A549 treated with AZD2906 at 1 μM for 4 hours (cell line): ENCODE data around the gene VN1R2. TPM values are rescaled to one million over a fixed set of nuclear protein-coding genes. Genes with fewer than 3 reads are reported as not detected.

Experiments used
- total RNA-seq: library from RNA; stranded (reverse); fragments of 200-300 nt; extraction: Qiagen RNA extraction; gene quantifications from 5 replicates; pipeline ENCODE4 v1.2.3, GENCODE V29; 2022

The VN1R2 gene
- total RNA-seq = not detected in 5 replicates

GRCh38 chr19:53257715-53258342 is at the start of gene VN1R2:
TSS of gene VN1R2 (plus strand) at chr19:53258292. CDS start at chr19:53258376, 84 bp downstream.

GRCh38 chr19:53254411-53255341 is 3.4 kb upstream of the VN1R2 start, which contains the start of gene ZNF677:
TSS of gene ZNF677 (minus strand) at chr19:53254873. CDS start at chr19:53251550, 3,323 bp downstream.

GRCh38 chr19:53267623-53268022 is 9.5 kb downstream of the VN1R2 start, which contains the start of gene VN1R4:
TSS of gene VN1R4 (minus strand) at chr19:53267723. CDS start at chr19:53267665, 58 bp downstream.

Other genes starting within 250 kb of the VN1R2 start
- gene ERVV-1, start 244.4 kb upstream of the VN1R2 start, total RNA-seq = 0.03 TPM in 1 of 5 replicates, not detected in the others
- gene ERVV-2, start 213.6 kb upstream of the VN1R2 start, total RNA-seq = not detected in 5 replicates
- 6.6 to 9.2 TPM (median 6.9 TPM) in 5 replicates for gene ZNF160, start 154.9 kb upstream of the VN1R2 start, total RNA-seq
- not detected in 5 replicates for gene ZNF415, start 125.4 kb upstream of the VN1R2 start, total RNA-seq
- not detected in 5 replicates for gene ZNF347, start 99.2 kb upstream of the VN1R2 start, total RNA-seq
- gene ZNF665, start 64.9 kb upstream of the VN1R2 start, total RNA-seq = not detected in 5 replicates
- not detected in 5 replicates for gene ZNF677, start 3.4 kb upstream of the VN1R2 start, total RNA-seq
- gene VN1R4, start 9.4 kb downstream of the VN1R2 start, total RNA-seq = not detected in 5 replicates
- gene ZNF845, start 75.5 kb downstream of the VN1R2 start, total RNA-seq = 2.6 to 4.4 TPM (median 3.4 TPM) in 5 replicates
- gene ZNF525, start 107.4 kb downstream of the VN1R2 start, total RNA-seq = 0.14 to 0.43 TPM (median 0.22 TPM) in 5 replicates
- gene ZNF765, start 136.9 kb downstream of the VN1R2 start, total RNA-seq = 3.2 to 5.7 TPM (median 3.5 TPM) in 5 replicates
- 6.8 to 7.8 TPM (median 6.9 TPM) in 5 replicates for gene ZNF761, start 173.7 kb downstream of the VN1R2 start, total RNA-seq
- 0.16 to 0.32 TPM (median 0.19 TPM) in 5 replicates for gene ZNF813, start 209.4 kb downstream of the VN1R2 start, total RNA-seq